ENCODE measurements around the gene LHFPL5.

DNA sequence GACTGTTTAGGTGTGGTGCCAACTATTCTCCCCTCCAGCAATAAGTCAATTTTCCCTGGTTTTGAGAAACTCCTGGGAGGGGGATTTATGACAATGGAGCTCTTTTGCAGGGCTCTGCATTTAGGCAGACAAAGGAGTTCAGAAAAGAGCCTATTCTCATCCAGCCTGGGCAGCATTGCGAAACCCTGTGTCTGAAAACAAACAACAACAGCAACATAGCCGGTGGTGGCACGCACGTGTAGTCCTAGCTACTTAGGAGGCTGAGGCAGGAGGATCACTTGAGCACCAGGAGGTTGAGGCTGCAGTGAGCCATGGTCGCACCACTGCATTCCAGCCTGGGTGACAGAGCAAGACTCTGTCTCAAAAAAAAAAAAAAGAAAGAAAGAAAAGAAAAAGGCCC, 14.5 kb upstream of the LHFPL5 start:
- TF ChIP-seq RFX1 (IDR thresholded peaks at IDR 0.05) (no peak), PHF20 (CRISPR knock-in tag; IDR thresholded peaks at IDR 0.05) (no peak), MAX (IDR thresholded peaks at IDR 0.05) (no peak), ZBTB34 (CRISPR knock-in tag; IDR thresholded peaks at IDR 0.05) (no peak), BRCA1 (CRISPR knock-in tag; IDR thresholded peaks at IDR 0.05) (no peak), TBP (CRISPR knock-in tag; IDR thresholded peaks at IDR 0.05) (no peak), HNRNPH1 (optimal IDR thresholded peaks at IDR 0.05; ENCODE audit: low read depth, low read length) (no peak), HIVEP1 (CRISPR knock-in tag; IDR thresholded peaks at IDR 0.05) (no peak), PRDM10 (CRISPR knock-in tag; IDR thresholded peaks at IDR 0.05; ENCODE audit: low read depth) (no peak), EZH2 (conservative IDR thresholded peaks at IDR 0.05; ENCODE audit: low read depth, low read length) (no peak)
- TF ChIP-seq, protein P1, sequence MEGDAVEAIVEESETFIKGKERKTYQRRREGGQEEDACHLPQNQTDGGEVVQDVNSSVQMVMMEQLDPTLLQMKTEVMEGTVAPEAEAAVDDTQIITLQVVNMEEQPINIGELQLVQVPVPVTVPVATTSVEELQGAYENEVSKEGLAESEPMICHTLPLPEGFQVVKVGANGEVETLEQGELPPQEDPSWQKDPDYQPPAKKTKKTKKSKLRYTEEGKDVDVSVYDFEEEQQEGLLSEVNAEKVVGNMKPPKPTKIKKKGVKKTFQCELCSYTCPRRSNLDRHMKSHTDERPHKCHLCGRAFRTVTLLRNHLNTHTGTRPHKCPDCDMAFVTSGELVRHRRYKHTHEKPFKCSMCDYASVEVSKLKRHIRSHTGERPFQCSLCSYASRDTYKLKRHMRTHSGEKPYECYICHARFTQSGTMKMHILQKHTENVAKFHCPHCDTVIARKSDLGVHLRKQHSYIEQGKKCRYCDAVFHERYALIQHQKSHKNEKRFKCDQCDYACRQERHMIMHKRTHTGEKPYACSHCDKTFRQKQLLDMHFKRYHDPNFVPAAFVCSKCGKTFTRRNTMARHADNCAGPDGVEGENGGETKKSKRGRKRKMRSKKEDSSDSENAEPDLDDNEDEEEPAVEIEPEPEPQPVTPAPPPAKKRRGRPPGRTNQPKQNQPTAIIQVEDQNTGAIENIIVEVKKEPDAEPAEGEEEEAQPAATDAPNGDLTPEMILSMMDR (CRISPR knock-in tag; IDR thresholded peaks at IDR 0.05) = no peak
- TF ChIP-seq, protein P2, sequence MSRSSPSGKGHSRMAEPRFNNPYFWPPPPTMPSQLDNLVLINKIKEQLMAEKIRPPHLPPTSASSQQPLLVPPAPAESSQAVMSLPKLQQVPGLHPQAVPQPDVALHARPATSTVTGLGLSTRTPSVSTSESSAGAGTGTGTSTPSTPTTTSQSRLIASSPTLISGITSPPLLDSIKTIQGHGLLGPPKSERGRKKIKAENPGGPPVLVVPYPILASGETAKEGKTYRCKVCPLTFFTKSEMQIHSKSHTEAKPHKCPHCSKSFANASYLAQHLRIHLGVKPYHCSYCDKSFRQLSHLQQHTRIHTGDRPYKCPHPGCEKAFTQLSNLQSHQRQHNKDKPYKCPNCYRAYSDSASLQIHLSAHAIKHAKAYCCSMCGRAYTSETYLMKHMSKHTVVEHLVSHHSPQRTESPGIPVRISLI (CRISPR knock-in tag; IDR thresholded peaks at IDR 0.05; ENCODE audit: borderline replicate concordance) = no peak
- TF ChIP-seq, protein P3, sequence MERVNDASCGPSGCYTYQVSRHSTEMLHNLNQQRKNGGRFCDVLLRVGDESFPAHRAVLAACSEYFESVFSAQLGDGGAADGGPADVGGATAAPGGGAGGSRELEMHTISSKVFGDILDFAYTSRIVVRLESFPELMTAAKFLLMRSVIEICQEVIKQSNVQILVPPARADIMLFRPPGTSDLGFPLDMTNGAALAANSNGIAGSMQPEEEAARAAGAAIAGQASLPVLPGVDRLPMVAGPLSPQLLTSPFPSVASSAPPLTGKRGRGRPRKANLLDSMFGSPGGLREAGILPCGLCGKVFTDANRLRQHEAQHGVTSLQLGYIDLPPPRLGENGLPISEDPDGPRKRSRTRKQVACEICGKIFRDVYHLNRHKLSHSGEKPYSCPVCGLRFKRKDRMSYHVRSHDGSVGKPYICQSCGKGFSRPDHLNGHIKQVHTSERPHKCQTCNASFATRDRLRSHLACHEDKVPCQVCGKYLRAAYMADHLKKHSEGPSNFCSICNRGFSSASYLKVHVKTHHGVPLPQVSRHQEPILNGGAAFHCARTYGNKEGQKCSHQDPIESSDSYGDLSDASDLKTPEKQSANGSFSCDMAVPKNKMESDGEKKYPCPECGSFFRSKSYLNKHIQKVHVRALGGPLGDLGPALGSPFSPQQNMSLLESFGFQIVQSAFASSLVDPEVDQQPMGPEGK (CRISPR knock-in tag; IDR thresholded peaks at IDR 0.05) = no peak
